BE2C (cell line): Measurements from ENCODE around the gene TCF7L2.

Experiments
- DNase-seq: peaks from one replicate; pipeline ENCODE4 v3.0.0-alpha.2; 2020
- H3K27me3 ChIP-seq: fragments of 250-450 bp; sonication (Bioruptor Pico); 2 replicates; pipeline ENCODE4 v1.5.1; 2020; ENCODE audit warnings: mild to moderate bottlenecking
- H3K36me3 ChIP-seq: fragments of 250-450 bp; sonication (Bioruptor Pico); 2 replicates; pipeline ENCODE4 v1.5.1; 2020; ENCODE audit warnings: mild to moderate bottlenecking
- H3K4me1 ChIP-seq: fragments of 250-450 bp; sonication (Bioruptor Pico); 2 replicates; pipeline ENCODE4 v1.5.1; 2020
- H3K4me3 ChIP-seq: 2 replicates; pipeline ENCODE4 v1.5.1; 2011; ENCODE audit warnings: low read depth, low read length
- H3K9me3 ChIP-seq: fragments of 250-450 bp; sonication (Bioruptor Pico); 2 replicates; pipeline ENCODE4 v1.5.1; 2020
- TF ChIP-seq, protein P1 (sequence below): IDR thresholded peaks from 2 replicates; pipeline ENCODE4 v1.5.1; 2012; ENCODE audit warnings: mild to moderate bottlenecking, low read depth, low read length

The TCF7L2 gene

DNA sequence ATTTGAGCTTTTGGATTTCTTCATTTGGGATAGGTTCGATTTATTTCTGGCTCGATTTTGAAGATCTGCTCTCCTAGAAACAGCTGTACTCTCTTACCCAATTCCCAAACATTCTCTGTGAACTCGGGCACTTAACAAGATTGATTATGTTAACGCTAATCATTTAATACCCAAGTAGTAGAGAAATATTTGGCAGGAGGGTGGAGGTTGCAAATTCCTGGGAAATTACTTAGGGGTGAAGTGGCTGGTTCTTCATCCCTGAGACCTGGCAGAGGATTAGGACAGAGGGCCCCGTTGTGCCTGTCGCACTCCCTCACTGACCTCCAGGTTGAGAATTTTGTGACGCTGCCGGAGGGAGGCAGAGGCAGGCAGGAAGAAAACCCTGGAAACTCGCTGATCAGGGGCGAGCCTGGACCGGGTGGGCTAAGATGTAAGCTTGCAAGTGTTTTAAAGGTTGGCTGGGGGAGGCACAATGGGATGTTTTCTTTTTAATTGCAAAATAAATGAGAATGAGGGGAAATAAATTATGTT, 182.6 kb downstream of the TCF7L2 start:
- DNase-seq = peak; percentile 54
- TF ChIP-seq, protein P1, sequence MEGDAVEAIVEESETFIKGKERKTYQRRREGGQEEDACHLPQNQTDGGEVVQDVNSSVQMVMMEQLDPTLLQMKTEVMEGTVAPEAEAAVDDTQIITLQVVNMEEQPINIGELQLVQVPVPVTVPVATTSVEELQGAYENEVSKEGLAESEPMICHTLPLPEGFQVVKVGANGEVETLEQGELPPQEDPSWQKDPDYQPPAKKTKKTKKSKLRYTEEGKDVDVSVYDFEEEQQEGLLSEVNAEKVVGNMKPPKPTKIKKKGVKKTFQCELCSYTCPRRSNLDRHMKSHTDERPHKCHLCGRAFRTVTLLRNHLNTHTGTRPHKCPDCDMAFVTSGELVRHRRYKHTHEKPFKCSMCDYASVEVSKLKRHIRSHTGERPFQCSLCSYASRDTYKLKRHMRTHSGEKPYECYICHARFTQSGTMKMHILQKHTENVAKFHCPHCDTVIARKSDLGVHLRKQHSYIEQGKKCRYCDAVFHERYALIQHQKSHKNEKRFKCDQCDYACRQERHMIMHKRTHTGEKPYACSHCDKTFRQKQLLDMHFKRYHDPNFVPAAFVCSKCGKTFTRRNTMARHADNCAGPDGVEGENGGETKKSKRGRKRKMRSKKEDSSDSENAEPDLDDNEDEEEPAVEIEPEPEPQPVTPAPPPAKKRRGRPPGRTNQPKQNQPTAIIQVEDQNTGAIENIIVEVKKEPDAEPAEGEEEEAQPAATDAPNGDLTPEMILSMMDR = no peak
- H3K4me3 ChIP-seq = peak overlapping the region; percentile 3; the same call in 1 of the 2 replicates
- no peaks in the 10 kb centered on the region for H3K9me3 ChIP-seq
- H3K4me1 ChIP-seq = peaks cover 27% of the 10 kb centered on the region
- peaks cover 12% of the 10 kb centered on the region for H3K36me3 ChIP-seq
- H3K27me3 ChIP-seq = no peaks in the 10 kb centered on the region

DNA sequence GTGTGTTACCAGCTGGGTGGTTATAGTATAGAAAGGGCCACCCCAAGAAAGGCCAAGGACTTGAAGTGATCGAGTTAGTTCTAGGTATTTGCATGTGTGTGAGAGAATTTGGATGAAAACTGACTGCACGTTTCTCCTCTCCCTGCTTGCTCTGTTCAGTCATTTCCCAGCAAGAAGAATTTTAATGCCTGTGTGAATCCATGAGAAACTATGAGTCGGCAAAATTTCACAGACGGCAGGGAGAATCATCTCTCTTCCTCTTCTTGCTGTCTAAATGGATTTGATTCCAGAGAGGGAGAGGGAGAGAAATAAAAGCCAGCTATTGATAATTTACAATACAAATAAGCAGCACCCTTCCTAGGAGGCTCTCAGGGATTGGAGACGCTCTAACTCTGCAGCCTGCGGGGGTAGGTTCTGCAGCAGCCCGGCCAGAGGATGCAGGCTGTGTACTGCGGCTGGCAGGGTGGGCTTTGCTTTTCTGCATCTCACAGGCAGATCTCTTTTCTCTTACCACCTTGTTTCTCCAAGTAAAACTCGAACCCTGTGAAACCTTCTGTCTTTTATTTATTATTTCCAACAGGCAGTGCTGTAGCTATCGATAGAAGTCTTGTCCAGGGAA, 183.6 kb downstream of the TCF7L2 start:
- DNase-seq = no peak
- Histone ChIP-seq H3K4me1 (peaks cover 27% of the 10 kb centered on the region), H3K36me3 (peaks cover 12% of the 10 kb centered on the region), H3K4me3 (no peak overlapping the region), H3K9me3 (no peaks in the 10 kb centered on the region), H3K27me3 (no peaks in the 10 kb centered on the region)
- TF ChIP-seq, protein P1 = no peak

DNA sequence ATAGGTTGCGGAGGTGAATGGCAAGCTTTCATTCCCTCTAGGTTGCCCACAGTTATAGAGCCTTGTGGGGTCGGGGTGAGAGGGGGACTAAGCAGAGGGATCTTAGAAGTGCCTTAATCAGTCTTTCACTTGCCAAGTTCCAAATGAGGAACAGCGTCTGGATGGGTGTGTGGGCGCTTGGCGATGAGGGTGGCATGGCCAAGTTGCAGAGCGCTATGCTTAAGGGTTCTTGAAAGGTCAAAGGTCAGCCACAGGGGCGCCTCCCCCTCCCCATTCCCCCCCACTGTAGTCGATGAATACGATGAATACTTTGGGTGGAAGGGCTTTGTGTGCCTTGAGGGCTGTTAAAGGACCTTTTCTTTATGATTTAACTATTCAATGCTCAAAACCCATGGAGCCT, 185.0 kb downstream of the TCF7L2 start:
- H3K4me3 ChIP-seq = no peak overlapping the region
- peaks cover 37% of the 10 kb centered on the region for H3K4me1 ChIP-seq
- no peaks in the 10 kb centered on the region for H3K9me3 ChIP-seq
- peaks cover 12% of the 10 kb centered on the region for H3K36me3 ChIP-seq
- H3K27me3 ChIP-seq = no peaks in the 10 kb centered on the region
- DNase-seq = no peak
- TF ChIP-seq, protein P1 = no peak

DNA sequence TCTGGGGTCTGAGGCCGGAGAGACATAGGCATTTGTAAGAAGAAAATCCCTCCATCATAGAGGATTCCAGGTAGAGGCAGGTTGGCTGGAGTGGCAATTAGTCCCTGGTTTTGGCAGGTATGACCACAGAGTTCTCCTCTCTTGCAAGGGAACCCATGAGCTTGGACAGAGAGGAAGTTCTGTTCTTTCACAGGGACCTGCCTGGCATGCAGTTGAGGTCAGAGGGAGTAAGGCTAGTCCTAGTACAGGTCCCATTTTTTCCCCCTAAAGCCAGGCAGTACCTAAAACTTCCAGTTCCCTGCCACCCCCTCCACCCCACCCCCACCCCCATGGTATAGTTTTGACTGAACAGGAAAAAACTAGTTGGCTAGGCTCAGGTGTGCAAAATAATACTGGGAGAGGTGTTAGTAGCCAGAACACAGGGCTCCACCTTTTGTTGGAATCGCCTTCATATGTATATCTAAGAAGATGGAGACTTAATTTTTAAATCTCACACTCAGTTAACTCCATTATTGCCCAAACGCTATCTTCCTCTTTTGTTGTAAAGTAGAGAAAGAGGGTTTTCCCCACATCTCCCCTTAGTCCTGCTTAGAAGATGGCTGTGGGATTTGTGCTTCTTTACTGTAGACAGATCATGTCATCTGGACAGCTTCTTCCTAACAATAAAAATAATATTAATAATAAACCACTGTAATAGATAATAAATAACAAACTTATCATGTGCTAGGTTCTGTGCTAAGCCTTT, 188.1 kb downstream of the TCF7L2 start:
- Histone ChIP-seq H3K36me3 (peaks cover 30% of the 10 kb centered on the region), H3K9me3 (no peaks in the 10 kb centered on the region), H3K27me3 (no peaks in the 10 kb centered on the region), H3K4me1 (peaks cover 30% of the 10 kb centered on the region), H3K4me3 (no peak overlapping the region)
- TF ChIP-seq, protein P1 = no peak
- DNase-seq = no peak

DNA sequence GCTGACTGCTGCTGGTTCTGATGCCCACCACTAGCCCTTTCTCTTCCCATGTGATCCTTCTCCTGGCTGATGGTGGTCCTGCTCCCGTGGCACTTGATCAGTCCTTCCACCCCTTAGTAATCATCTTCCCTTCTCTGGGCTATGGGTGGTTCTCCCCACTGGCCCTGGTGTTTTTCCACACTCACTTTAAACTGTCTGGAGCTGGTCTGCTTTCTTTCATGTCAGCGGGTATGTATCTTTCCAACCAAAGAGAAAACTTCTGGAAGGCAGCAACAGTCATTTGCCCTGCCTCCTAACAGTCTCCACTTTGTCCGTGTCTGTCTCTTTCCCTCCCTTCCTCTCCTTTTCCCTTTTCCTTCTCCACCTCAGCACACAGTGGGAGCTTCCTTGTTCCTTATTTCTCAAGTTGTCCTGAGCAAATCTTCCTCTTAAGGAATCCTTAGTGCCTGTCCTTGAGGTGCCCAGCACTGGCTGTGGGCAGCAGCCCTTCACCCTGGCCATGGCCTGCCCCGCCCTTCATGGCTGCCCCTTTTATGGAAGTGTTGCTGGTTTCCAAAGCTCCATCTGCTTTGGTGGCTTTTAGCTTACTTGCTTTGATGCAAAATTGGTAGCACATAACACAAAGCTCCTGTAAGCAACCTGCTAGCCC, 189.0 kb downstream of the TCF7L2 start:
- H3K27me3 ChIP-seq = no peaks in the 10 kb centered on the region
- DNase-seq = no peak
- H3K4me1 ChIP-seq = peaks cover 20% of the 10 kb centered on the region
- no peaks in the 10 kb centered on the region for H3K9me3 ChIP-seq
- peaks cover 36% of the 10 kb centered on the region for H3K36me3 ChIP-seq
- TF ChIP-seq, protein P1 = no peak
- no peak overlapping the region for H3K4me3 ChIP-seq
